ENCODE results near the gene ID2. TPM values are rescaled to one million over a fixed set of nuclear protein-coding genes. Genes with fewer than 3 reads are reported as not detected.

Gene ID2
- total and polyA plus RNA-seq, 2 experiments from 2014 or later: 468 to 668 TPM

DNA sequence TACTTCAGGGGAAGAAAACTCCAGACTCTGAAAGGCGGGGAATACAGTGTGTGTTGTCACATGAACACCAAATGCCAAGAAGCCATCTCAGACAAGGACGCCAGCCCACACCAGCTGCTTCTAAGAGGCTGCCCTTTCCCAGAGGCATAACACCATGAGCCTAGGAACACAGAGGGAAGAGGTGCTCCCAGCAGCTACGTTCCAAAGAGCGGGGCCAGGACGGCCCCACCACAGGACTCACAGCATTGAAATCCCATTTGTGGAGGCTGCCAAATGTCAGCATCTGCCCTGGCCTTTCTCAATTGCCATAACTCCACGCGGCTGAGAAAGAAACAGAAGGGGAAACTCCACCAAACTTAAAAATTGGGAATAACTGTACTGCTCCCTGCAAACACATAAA lies 20.1 kb upstream of the ID2 start:
- 4 to 7% methylated on average over 7 of the region's 7 CpGs for WGBS, 2 experiments (ENCODE audit: low coverage in 1 of 2, low lambda C conversion rate in 2 of 2, missing lambda C conversion rate in 2 of 2)
- H4K20me1 ChIP-seq (ENCODE audit: insufficient read depth): no peaks in the 10 kb centered on the region
- H2AFZ ChIP-seq: peak overlapping the region; percentile 81
- no peaks in the 10 kb centered on the region for H3K79me2 ChIP-seq (ENCODE audit: insufficient read depth)
- H3K27ac ChIP-seq: peak overlapping the region; percentile 93
- peak overlapping the region; percentile 68 for H3K4me2 ChIP-seq (ENCODE audit: unreplicated experiment)
- in situ Hi-C loops (cut with MboI): no loop called here
- H3F3A ChIP-seq (ENCODE audit: insufficient read depth): peaks cover 25% of the 10 kb centered on the region
- no peaks in the 10 kb centered on the region for H3K36me3 ChIP-seq (ENCODE audit: low read depth)
- peak overlapping the region; percentile 36 for H3K4me3 ChIP-seq
- H3K27me3 ChIP-seq (replicated peaks; ENCODE audit: insufficient read depth): no peaks in the 10 kb centered on the region
- H3K4me1 ChIP-seq (ENCODE audit: insufficient read depth): peaks cover 25% of the 10 kb centered on the region
- H3K9me3 ChIP-seq (ENCODE audit: low read depth): no peaks in the 10 kb centered on the region
- peak; percentile 84 for DNase-seq
- H3K9ac ChIP-seq: peak overlapping the region; percentile 82
- TF ChIP-seq EZH2 (IDR thresholded peaks at IDR 0.05; ENCODE audit: insufficient read depth, poor library complexity, severe bottlenecking) (no peak), EZH2phosphoT487 (IDR thresholded peaks at IDR 0.05; ENCODE audit: insufficient read depth, low read depth) (no peak)
- H3K9me2 ChIP-seq (ENCODE audit: insufficient read depth): no peaks in the 10 kb centered on the region

DNA sequence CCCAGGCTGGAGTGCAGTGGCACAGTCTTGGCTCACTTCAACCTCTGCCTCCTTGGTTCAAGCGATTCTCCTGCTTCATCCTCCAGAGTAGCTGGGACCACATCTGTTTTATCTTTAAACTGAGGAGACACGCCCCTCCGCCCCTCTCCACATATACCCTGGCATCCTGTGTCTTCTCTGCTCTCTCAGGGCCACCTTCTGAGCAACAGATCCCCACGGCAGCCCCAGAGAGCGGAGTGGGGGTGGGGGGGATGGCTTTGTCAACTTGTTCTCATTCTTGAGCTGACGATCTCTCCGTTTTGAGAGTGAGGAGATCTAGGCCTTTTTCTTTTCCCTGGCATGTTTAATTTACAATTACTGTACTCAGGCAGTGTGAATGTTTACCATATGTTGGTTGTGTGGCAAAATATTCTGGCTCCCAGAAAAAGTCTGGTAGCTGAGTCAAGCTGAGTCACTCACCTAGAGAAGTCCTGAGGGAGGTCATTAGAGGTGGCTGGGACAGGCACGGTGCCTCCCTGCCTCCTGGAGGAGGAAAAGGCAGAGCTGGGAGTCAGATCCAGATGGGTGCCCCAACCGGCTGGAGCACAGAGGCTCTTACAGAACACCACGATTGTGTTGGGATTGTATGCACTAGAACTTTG lies 19.5 kb upstream of the ID2 start:
- H3K4me2 ChIP-seq (ENCODE audit: unreplicated experiment): peak overlapping the region; percentile 68
- peak overlapping the region; percentile 81 for H2AFZ ChIP-seq
- H3F3A ChIP-seq (ENCODE audit: insufficient read depth): peaks cover 23% of the 10 kb centered on the region
- H3K79me2 ChIP-seq (ENCODE audit: insufficient read depth): no peaks in the 10 kb centered on the region
- peak overlapping the region; percentile 36 for H3K4me3 ChIP-seq
- no peaks in the 10 kb centered on the region for H3K9me2 ChIP-seq (ENCODE audit: insufficient read depth)
- no peak for TF ChIP-seq EZH2phosphoT487 (IDR thresholded peaks at IDR 0.05; ENCODE audit: insufficient read depth, low read depth)
- TF ChIP-seq EZH2 (IDR thresholded peaks at IDR 0.05; ENCODE audit: insufficient read depth, poor library complexity, severe bottlenecking): no peak
- no peaks in the 10 kb centered on the region for H3K27me3 ChIP-seq (replicated peaks; ENCODE audit: insufficient read depth)
- peak; percentile 97 for DNase-seq
- in situ Hi-C loops (cut with MboI): no loop called here
- no peaks in the 10 kb centered on the region for H3K36me3 ChIP-seq (ENCODE audit: low read depth)
- no peaks in the 10 kb centered on the region for H4K20me1 ChIP-seq (ENCODE audit: insufficient read depth)
- H3K9me3 ChIP-seq (ENCODE audit: low read depth): no peaks in the 10 kb centered on the region
- WGBS, 2 experiments (ENCODE audit: low coverage in 1 of 2, low lambda C conversion rate in 2 of 2, missing lambda C conversion rate in 2 of 2): 5 to 7% methylated on average over 10 of the region's 10 CpGs
- H3K9ac ChIP-seq: peak overlapping the region; percentile 82
- peak overlapping the region; percentile 93 for H3K27ac ChIP-seq
- H3K4me1 ChIP-seq (ENCODE audit: insufficient read depth): peaks cover 22% of the 10 kb centered on the region

DNA sequence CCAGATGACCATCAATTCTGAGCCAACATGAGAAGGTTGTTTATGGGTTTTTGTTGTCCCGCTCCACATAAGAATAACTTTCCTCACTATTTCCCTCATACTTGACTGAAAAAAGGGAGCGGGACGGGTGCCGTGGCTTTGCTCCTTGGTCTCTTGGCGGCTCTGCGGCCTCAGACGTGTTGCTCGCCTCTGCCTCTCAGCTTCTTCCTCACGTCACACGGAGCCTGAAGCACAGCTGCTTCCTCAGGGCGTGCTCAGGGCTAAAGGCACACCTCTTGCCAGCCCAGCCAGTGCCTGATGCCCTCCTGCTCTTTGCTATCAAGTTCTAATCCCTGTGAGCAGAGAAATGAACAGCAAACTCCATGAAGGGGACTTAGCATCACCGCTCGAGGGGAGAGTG lies 17.9 kb upstream of the ID2 start:
- peaks cover 6% of the 10 kb centered on the region; the same call in 1 of the 2 replicates for H3K9me2 ChIP-seq (ENCODE audit: insufficient read depth)
- 89 to 90% methylated on average over 13 of the region's 13 CpGs for WGBS, 2 experiments (ENCODE audit: low coverage in 1 of 2, low lambda C conversion rate in 2 of 2, missing lambda C conversion rate in 2 of 2)
- H3K9ac ChIP-seq: no peak overlapping the region
- H3K79me2 ChIP-seq (ENCODE audit: insufficient read depth): no peaks in the 10 kb centered on the region
- peaks cover 29% of the 10 kb centered on the region for H3F3A ChIP-seq (ENCODE audit: insufficient read depth)
- peaks cover 27% of the 10 kb centered on the region for H3K4me1 ChIP-seq (ENCODE audit: insufficient read depth)
- TF ChIP-seq EZH2phosphoT487 (IDR thresholded peaks at IDR 0.05; ENCODE audit: insufficient read depth, low read depth): no peak
- no peak for TF ChIP-seq EZH2 (IDR thresholded peaks at IDR 0.05; ENCODE audit: insufficient read depth, poor library complexity, severe bottlenecking)
- no peak overlapping the region for H3K27ac ChIP-seq
- H3K4me3 ChIP-seq: no peak overlapping the region
- no peak overlapping the region for H3K4me2 ChIP-seq (ENCODE audit: unreplicated experiment)
- in situ Hi-C loops (cut with MboI): no loop called here
- H3K9me3 ChIP-seq (ENCODE audit: low read depth): no peaks in the 10 kb centered on the region
- no peak overlapping the region for H2AFZ ChIP-seq
- no peaks in the 10 kb centered on the region for H3K36me3 ChIP-seq (ENCODE audit: low read depth)
- H4K20me1 ChIP-seq (ENCODE audit: insufficient read depth): no peaks in the 10 kb centered on the region
- H3K27me3 ChIP-seq (replicated peaks; ENCODE audit: insufficient read depth): no peaks in the 10 kb centered on the region
- DNase-seq: no peak

DNA sequence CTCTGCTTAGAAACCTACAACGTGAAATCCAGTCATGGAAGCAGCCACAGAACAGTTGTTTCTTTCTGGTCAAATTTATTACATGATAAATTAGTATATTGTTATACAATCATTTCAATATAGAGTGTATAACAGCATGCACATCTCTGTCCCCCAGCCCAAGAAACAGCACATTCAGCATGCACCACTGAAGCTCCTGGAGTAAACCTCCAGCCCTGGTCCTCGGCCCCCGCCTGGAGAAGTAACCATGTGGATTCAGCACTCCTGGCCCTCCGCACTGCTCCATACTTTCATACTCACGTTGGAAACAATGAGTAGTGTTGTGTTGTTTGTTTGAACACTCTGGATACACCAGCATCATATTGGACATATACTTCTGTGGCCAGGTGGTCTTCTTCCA lies 15.3 kb upstream of the ID2 start:
- WGBS, 2 experiments (ENCODE audit: low coverage in 1 of 2, low lambda C conversion rate in 2 of 2, missing lambda C conversion rate in 2 of 2): 96 to 97% methylated on average over 5 of the region's 5 CpGs
- no peak overlapping the region for H3K27ac ChIP-seq
- no peaks in the 10 kb centered on the region for H3K9me3 ChIP-seq (ENCODE audit: low read depth)
- H3K4me3 ChIP-seq: no peak overlapping the region
- H3K36me3 ChIP-seq (ENCODE audit: low read depth): no peaks in the 10 kb centered on the region
- no peaks in the 10 kb centered on the region for H3K79me2 ChIP-seq (ENCODE audit: insufficient read depth)
- no peak for DNase-seq
- H3K4me1 ChIP-seq (ENCODE audit: insufficient read depth): peaks cover 30% of the 10 kb centered on the region
- H3F3A ChIP-seq (ENCODE audit: insufficient read depth): peaks cover 35% of the 10 kb centered on the region
- H4K20me1 ChIP-seq (ENCODE audit: insufficient read depth): no peaks in the 10 kb centered on the region
- H3K27me3 ChIP-seq (replicated peaks; ENCODE audit: insufficient read depth): no peaks in the 10 kb centered on the region
- H3K4me2 ChIP-seq (ENCODE audit: unreplicated experiment): no peak overlapping the region
- no peak overlapping the region for H2AFZ ChIP-seq
- TF ChIP-seq EZH2phosphoT487 (IDR thresholded peaks at IDR 0.05; ENCODE audit: insufficient read depth, low read depth) (no peak), EZH2 (IDR thresholded peaks at IDR 0.05; ENCODE audit: insufficient read depth, poor library complexity, severe bottlenecking) (no peak)
- no peak overlapping the region for H3K9ac ChIP-seq
- peaks cover 6% of the 10 kb centered on the region; the same call in 1 of the 2 replicates for H3K9me2 ChIP-seq (ENCODE audit: insufficient read depth)
- in situ Hi-C loops (cut with MboI): no loop called here

Measured in GM23248 (cell line).